Stimulated activated CD4-positive, alpha-beta T cell treated with anti-CD3 and anti-CD28 coated beads, Interleukin-2, amount 100 ng/mL, for 48 hours (primary cell): ENCODE measurements around the gene KCNC3.
"Not testable (repeated sequence)": the region's sequence is repeated elsewhere in the genome, so short reads cannot be mapped to it uniquely, and the experiment has no call there.

Source experiments
- DNase-seq, 2 donors: peaks; one replicate each; pipeline ENCODE4 v3.0.0-alpha.2; 2020

KCNC3 gene

DNA sequence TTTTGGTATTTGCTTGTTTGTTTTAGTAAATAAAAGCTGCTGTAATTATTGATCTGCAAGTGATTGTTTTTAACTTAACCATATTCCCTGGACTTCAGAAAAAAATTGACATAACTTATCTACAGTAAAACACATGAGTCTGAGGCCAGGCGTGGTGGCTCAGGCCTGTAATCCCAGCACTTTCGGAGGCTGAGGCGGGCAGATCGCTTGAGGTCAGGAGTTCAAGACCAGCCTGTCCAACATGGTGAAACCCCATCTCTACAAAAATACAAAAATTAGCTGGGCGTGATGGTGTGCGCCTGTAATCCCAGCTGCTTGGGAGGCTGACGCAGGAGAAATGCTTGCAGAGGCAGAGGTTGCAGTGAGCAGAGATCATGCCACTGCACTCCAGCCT is 24.3 kb upstream of the KCNC3 start:
- DNase-seq, result not testable (repeated sequence)

DNA sequence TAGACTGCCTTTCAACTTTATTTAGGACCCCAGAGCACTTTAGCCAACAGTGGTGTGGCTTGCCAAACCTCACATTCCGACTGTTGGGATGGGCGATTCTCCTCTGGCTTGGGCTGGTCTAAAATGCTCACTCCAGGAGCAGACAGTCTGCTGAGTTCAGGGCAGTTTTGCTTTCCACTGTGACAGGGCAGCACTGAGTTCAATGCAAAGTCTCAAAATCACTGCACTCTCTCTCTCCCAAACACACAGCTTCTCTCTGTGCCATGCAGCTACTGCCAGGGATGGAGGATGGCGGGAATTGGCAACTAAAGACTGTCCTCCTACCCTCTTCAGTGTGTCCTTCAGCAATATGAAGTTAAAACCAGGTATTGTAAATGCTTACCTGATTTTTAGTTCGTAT is 23.1 kb upstream of the KCNC3 start:
- DNase-seq, result no peak

DNA sequence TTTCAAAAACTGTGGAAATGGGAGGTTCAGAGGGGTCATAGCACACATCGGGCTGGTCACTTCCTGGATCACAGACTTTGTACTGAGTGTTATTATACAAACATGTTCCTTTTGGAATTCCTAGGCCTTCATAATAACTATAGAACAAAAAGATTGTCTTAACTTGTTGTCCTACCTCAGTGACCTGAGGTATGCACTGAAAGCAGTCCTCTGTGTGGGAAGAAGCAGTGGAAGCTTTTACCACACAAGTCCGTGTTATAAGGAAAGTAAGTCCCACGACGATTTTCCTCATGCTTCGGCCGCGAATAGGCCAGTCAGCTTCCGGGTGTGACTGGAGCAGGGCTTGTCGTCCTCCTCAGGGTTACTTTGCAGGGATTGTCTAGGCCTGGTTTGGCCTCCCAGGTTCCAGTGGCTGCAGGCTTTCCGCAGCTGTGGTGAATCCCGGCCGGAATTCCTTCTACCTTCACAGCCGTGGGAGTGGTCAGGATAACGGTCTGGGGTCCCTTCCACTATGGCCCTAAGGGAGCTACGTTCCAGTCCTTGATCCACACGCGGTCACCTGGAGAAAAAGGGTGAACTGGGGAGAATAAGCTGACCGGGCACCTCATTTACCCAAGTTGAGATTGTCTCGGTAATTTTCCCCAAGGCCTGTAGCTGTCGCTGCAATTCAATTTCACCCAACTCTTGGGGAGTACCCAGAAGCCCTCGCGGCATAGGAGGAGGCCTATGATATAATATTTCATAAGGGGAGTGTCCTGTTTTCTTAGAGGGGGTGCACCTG is 20.3 kb upstream of the KCNC3 start:
- DNase-seq, result no peak

DNA sequence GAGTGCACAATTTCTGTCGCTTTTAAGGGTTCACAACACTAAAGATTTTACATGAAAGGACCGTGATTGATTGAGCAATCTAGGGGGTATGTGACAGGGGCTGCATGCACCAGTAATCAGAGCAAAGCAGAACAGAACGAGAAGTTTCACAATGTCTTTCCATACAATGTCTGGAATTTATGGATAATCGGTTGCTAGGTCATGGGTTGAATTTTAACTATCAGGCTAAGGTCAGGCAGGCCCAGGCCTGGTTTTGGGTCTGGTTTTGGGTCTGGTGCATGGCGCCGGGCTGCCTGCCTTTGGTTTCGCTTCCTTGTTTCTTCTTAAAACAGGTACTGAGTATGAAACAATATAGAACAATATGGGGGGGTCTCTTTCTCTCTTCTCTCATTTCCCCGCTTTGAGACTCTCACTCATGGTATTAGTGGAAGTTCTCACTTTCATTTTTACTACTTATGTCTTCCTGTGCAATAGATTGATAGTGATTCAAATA is 18.0 kb upstream of the KCNC3 start:
- DNase-seq, result not testable (repeated sequence)

DNA sequence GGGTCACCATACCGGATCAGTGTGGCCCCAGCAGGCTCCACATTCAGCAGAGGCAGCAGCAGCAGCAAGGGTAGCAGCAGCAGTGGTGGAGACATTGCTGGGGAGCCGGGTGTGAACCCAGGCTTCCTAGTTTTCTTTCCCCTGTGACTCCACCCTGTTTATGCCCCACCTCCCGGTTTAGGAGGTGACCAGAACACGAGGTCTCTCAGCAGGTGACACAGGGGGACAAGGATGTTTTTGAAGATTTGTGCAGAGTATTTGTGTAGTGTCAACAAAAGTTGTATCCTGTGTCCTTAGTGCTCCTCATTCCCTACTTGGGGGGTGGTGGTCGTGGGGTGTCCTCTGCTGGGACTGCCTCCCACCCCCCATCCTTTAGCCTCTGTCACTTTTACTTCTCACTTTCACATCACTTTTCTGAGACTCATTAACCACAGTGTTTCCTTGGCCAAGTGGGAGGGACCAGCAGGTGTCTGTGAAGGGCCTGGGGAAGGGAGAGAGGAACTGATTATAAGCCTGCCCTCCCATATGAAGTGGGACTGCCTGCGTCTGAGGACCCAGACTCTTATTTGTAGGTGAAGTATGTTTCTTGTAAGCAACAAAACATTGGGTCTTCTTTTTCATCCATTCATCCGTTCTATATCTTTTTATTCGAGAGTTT is 15.6 kb upstream of the KCNC3 start:
- no peak for DNase-seq

DNA sequence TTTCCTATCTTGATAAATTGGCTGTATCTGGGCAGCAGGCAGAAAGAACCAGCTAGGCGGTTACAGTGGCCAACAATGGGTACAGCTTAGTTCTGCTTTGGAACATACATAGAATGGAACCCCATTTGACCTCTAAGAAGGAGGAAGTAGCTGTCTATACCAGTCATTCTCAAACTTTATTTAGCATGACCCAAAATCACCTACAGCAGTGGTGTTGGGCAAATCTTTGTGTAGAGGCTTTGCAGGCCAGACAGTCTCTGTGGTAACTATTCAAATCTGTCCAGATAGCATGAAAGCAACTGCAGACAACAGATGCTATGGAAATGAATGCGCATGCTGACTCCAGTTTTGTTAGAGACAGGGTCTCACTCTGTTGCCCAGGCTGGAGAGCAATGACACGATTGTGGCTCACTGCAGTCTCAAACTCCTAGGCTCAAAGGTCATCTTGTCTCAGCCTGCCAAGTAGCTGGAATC is 12.0 kb upstream of the KCNC3 start:
- DNase-seq, result no peak

DNA sequence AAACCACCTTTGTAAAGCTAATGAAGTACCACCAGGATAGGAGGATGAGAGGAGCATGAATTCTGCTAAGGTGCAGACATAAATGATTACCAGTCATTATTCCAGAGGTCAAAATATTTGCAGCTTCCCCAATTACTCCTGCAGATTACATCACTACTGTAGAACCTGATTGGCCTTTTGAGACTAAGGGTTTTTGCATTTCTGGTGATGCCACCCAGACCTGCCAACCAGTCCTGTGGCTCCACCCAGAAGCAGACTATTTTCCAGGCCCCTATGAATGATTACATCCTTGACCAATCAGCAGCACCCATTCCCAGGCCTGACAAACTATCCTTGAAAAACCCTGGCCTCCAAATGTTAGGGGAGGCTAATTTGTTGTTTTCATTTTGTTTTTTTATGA is 11.2 kb upstream of the KCNC3 start:
- DNase-seq, result no peak

DNA sequence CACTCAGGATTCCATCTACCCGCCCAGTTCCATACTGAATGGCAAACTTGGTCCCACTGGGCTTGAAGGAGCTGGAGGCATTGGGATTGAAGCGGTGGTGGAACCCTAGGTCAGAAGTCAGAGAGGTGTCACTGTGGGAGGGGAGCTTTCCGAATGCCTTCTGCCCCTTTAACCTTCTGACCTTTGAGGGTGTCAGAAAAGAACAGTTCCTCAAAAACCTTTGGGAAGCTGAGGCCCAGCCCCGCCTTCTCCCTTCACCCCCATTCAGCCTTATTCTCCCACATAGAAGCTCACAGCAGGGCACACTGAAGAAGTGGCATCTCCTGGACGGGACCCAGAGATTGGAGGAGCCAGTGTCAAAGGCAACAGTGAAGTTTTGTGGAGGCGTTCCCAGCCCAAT is 7.9 kb upstream of the KCNC3 start:
- DNase-seq, result not testable (repeated sequence)

DNA sequence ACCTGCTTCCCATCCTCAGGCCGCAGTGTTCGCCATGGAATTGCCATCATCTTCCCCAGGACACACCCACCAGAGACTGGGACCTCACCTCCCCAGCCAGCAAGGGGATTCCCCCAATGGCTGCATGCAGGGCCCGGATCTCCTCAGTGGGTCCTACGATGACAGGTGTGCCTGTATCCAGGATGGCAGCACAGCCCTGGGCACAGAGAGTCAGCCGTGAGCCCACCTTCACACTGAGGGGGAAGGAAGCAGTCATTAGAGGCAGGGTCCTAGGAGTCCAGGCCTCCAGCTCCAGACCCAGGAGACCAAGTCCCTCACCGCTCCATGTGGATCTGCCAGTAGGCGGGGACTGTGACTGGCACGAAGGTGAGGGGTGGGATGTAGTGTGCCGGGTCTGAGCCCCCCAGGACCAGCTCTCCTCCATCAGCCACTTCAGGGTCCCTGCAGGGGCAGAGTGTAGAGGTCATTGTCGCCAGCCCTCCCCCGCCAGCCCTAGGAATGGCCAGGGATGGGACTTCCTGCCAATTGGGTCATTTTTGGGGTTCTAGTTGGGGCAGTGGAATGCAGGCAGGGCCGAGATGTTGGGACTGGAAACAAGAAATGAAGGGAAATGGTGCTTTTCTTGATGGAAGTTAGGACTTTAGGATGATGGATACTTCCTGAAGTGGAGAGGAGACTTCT is 5.7 kb upstream of the KCNC3 start:
- no peak for DNase-seq

DNA sequence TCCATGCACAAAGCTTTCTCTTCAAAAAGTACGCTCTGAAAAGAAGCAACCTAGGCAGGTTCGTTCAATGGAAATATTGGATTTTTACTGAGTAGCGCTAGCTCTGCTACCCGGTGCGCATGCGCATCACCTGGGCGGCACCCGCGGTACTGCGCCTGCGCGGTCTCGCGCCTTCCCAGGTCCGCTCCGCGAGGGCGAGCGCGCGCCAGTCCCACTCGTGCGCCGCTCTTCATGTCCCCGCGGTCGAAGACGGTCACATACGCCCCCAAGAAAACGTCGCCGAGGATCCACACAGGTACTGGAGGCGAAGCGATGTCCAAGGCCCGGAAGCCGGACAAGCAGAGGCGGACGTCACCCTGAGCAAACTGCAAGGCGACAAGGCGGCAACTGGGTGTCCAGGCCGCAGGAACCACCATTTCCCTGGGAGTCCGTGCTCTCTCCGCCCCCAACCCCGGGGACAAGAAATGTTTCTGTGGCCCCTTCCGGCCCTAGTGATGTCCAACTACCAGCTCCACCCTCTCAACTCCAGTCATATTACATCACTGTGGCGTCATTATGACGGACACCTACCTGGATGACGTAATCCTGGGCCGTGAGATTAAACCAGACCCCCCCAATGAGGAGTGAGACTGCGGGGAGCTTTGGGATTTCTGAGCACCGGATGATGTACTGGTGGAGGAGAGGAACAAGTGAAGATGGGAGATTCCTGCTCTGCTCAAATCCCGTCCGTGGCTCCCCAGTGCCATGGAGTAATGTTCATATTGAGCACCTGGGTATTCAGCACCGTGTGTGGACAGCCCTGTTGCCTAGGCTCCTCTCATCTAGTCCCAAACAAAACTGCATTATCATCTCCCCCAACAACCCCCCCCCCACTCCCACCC is 4.8 kb upstream of the KCNC3 start:
- DNase-seq, result peak; percentile 82 to 87

DNA sequence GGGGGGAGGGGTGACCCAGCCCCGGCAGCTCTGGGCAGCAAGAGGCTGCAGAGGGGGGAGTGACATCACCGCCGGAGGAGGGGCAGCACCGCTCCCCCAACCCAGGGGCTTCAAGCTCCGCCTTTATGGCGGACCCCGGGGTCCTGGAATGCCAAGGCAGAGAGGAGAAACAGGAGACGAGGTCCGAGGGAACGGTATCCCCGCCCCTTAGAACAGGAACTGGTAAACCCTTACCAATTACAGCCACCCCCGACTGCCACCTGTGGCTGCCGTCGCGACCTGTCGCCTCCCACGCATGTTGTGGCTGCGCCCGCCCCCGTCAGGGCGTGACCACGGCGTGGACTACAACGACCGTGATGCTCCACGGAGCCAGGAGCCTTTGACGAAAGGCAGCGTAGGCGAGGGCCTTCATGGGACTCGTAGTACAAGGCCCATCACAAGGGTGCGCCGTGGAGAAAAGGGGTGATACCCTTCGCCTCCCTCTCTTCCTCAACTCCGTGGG is 4.1 kb upstream of the KCNC3 start:
- DNase-seq, result peak; percentile 86 to 87

DNA sequence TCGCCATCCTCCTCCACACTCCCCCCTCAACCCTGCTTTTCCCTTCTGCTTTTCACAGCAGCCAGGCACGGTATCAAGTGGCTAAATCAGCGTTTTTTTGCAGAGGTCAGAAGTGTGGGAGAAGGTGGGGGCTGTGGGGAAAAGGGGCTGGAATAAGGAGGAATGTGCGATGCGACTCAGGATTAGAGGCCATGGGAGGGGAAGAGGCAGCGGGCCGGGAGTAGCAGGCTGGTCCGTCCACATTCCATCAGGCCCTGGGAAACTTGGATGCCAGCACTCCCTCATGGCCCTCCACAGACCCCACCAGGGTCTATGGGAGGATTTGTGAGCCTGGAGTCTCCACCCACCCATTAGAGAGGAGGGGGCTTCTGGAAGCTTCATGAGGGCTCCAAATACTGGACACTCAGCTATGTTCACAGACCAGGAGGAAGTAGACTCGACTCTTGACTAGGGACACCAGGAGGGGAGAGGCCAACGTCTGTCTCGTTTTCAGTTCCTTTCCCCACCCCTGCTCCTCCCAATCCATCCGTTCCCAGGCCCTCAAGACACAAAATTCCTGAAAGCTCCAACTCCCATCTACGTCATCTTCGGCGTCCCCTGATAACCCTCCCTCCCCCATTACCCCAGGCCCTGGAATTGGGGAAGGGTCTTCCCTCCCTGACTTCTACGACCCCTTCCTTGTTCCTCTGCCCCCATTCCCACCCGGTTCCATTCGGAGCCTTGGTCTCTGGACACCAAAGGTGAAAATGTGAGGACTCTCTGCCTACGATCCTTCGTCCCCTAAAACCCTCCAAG is 3.3 kb upstream of the KCNC3 start:
- no peak for DNase-seq

DNA sequence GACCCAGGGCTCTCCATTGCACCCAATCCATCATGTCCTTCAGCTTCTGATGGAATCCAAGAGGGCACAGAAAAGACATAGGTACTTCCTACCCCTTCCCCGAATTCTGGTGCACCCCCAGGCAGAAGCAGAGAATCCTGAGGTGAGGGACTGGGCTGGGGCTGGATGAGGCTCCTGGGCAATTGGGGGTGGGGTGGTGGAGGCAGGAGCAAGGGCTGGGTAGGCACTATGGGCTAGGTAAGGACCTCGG is 2.7 kb upstream of the KCNC3 start:
- no peak for DNase-seq

DNA sequence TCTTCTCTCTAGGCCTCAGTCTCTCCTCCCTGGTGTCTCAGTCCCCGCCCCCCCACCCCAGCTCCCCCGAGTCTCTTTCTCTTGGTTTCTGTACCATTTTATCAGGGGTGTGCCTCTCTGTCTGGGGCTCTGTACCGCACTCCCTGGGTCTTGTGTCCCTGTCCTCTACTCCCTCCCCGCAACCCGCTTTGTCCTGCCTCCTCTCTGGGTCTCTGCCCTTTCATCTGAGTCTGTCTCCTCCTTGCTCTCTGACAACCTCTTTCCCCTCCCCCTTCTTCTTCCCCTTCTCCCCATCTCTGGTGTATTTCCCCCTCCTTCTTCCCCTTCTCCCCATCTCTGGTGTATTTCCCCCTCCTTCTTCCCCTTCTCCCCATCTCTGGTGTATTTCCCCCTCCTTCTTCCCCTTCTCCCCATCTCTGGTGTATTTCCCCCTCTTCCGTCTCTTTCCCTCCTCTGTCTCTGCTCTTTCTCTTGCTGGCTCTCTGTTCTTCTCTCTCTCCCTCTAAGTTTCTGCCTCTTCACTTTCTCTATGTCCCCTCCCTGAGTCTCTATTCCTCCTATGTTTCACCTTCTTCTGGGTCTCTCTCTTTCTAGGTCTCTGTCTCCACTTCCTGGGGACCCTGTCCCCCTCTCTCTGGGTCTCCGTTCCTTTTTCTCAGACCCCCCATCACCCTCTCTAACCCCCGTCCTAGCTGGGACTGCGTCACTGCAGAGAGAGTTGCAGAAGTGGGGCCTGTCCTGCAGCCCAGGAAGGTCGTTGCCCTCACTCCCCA is 2.2 kb upstream of the KCNC3 start:
- no peak for DNase-seq

DNA sequence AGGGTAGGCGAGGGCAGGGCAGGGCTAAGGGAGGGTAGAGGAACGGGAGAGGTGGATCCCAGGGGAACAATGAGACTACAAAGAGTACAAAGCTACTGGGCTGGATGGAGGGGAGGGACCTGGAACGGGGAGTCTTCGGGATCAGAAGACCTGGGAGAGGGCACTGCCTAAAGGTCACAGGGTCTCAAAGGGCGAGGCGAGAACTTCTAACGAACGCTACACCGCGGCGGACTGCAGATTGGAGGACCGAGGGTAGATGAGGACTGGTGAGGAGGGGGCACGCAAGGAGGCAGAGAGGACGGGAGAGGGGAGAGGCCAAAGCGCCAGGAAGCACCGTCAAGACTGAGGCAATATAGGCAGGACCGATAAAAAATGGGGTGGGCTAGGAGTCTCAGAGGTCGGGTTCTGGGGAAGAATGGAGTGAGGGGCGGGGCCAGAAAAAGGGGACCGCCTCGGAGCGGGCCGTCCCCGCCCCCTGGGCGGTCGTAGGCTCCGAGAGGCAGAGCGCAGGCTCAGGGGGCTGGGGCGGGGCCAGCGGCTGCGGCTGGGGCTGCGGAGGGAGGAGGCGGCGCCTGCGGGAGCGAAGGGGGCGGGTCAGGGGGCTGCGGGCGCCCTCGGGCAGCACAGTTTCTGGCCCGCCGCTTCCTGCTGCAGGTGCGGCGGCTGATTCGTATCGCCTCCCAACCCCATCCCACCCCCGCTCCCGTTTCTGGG is 1.3 kb upstream of the KCNC3 start:
- peak; percentile 75 to 83 for DNase-seq

DNA sequence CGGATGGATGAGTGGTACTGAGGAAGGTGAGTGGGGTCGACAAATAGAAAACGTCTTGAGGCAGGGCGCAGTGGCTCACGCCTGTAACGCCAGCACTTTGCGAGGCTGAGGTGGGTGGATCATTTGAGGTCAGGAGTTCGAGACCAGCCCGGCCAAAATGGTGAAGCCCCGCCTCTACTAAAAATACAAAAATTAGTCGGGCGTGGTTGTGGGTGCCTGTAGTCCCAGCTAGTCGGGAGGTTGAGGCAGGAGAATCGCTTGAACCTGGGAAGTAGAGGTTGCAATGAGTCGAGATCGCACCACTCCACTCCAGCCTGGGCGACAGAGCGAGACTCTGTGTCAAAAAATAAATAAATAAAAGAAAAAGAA is 733 bp upstream of the KCNC3 start:
- not testable (repeated sequence) for DNase-seq

DNA sequence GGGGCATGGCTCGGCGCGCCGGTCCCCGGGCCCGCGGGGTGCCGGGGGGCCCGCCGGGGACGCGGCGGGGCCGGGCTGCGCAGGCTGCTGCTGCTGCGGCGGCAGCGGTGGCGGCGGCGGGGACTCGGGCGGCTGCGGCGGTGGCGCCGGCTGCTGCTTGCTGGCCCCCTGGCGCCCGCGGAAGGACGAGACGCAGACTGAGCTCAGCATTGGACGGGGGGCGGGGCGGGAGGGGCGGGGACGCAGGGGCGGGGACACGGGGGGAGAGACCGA is 368 bp downstream of the KCNC3 start:
- no peak for DNase-seq

DNA sequence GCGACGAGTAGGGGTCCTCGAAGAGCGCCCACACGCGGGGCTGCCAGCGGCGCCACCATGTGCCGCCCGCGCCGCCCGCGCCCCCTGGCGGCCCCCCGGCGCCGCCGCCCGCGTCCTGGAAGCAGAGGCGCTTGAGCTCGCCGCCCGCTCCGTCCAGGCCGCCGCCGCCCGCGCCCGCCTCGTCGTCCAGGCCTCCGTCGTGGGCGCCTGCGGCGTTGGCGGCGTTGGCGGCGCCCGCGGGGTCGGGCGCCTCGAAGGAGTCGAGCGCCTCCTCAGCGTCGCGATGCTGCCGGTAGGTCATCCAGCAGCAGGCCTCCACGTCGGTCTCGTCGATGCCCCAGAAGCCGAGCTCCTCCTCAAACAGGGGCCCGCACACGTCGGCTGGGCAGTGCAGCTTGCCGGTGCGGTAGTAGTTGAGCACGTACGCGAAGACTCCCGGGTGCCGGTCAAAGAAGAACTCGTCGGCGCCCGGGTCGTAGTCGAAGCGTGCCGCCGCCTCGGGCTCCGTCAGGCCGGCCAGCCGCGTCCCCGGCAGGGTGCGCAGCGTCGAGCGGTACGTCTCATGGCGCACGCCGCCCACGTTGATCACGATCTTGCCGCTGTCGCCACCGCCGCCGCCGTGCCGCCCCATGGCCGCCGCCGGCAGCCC is 829 bp downstream of the KCNC3 start:
- DNase-seq, result peak in 1 of 2 donors; percentile 40

DNA sequence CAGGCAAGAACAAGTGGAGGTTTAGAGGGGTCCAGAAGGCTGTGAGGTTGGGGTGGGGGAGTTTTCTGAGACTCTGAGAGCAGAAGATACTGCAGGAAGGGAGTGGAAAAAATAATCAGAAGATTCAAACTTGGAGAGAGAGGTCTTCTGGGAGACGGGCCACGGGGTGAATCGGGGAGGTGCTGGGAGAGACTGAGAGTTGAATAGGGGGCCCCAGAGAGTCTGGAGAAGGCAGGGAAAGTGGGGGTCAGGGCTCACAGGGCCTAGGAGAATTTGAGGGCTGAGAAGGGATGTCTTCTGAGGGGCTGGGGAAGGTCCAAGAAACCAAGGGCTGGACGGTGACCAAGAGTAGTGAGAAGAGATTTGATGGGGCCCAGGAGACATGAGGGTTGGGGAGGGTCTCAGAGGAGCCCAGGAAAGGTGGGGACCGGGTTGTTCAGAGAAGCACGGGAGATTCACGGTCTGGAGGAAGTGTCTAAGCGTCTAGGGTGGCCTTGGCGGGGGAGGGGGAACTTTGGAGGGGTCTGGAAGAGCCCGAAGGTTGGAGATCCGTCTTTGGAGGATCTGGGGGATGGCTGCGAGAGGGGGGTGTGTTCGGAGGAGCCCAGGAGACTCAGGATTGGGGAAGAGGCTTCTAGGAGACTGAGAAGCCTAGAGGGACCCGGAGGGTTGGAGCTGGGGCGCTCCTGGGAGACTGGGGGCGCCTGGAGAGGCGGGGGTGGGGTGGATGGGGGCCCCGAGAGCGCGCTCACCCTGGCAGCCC is 1.5 kb downstream of the KCNC3 start:
- DNase-seq, result no peak

DNA sequence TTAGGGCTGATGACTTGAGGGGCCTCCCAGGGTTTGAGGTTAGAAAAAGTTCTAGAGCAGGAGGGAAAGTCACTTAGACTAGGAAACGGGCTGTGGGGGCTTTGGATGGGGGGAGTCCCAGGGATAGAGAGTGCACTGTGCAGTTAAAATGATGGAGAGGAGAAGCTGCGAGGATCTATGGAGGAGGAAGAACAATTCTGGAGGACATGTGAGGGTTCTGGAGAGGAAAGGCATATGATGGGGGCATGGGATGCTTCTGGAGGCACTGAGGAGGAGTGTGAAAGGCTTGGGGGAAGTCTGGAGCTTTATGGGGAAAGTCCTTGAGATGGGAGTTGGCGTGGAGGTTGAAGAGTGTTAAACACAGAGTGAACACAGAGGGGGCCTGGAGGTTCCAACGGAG is 2.2 kb downstream of the KCNC3 start:
- DNase-seq, result no peak
